Adrenal gland (tissue), 5 donors: Measurements from ENCODE around the gene RDH11.

Source experiments
- CTCF ChIP-seq, 6 experiments: fragments of 450-650 bp in 4 of 6; fragments of 200-600 bp in 2 of 6; sonication (generic) in 1 of 6; IDR thresholded peaks; 1 replicate in 5 of 6; 2 replicates in 1 of 6; pipeline versions ENCODE4 v1.5.1 to v1.8.0; 2016 to 2021; ENCODE audit warnings: antibody characterized with exemption in 6 of 6, mild to moderate bottlenecking in 2 of 6, moderate library complexity in 1 of 6
- POLR2A ChIP-seq, 2 donors: fragments of 450-650 bp; IDR thresholded peaks; one replicate each; pipeline ENCODE4 v1.6.1; 2017; ENCODE audit warnings: antibody characterized with exemption in 2 of 2, mild to moderate bottlenecking in 2 of 2, moderate library complexity in 1 of 2
- donor health status: DM: no; HTN: no; CAD: no.

GRCh38 chr14:67718265-67718664, 22.7 kb upstream of the RDH11 start:
- TF ChIP-seq CTCF (IDR thresholded peaks at IDR 0.05) = no peak
- no peak for TF ChIP-seq POLR2A (IDR thresholded peaks at IDR 0.05)
